Liver (tissue), 9 donors: ENCODE measurements around the gene CHCHD4. TPM values are rescaled to one million over a fixed set of nuclear protein-coding genes. Genes with fewer than 3 reads are reported as not detected.

Source experiments
- DNase-seq: peaks from one replicate; pipeline ENCODE4 v3.0.0-alpha.2; 2017; ENCODE audit warnings: low spot score
- H3K27ac ChIP-seq, 2 donors: one replicate each; pipeline ENCODE4 v1.7.0; 2013; ENCODE audit warnings: inconsistent platforms in 2 of 2, low read length in 2 of 2, control low read depth in 1 of 2, low read depth in 1 of 2, mild to moderate bottlenecking in 1 of 2
- H3K27me3 ChIP-seq, 4 donors: one replicate each; pipeline versions ENCODE4 v1.6.1 to v1.7.0; 2013; ENCODE audit warnings: low read length in 3 of 4, inconsistent platforms in 1 of 4, mild to moderate bottlenecking in 1 of 4, moderate library complexity in 1 of 4; ENCODE audit not compliant: control insufficient read depth in 4 of 4, insufficient read depth in 4 of 4
- H3K36me3 ChIP-seq, 4 donors: one replicate each; pipeline versions ENCODE4 v1.6.1 to v1.7.0; 2013; ENCODE audit warnings: low read length in 3 of 4, mild to moderate bottlenecking in 3 of 4, low read depth in 1 of 4, moderate library complexity in 1 of 4; ENCODE audit not compliant: control insufficient read depth in 4 of 4, insufficient read depth in 3 of 4
- H3K4me1 ChIP-seq, 4 donors: one replicate each; pipeline versions ENCODE4 v1.6.1 to v1.7.0; 2013; ENCODE audit warnings: low read length in 3 of 4, mild to moderate bottlenecking in 3 of 4, moderate library complexity in 1 of 4; ENCODE audit not compliant: control insufficient read depth in 4 of 4, insufficient read depth in 4 of 4
- H3K4me3 ChIP-seq, 3 donors: one replicate each; pipeline versions ENCODE4 v1.6.1 to v1.7.0; 2013; ENCODE audit warnings: low read length in 3 of 3, control low read depth in 1 of 3, low read depth in 1 of 3, mild to moderate bottlenecking in 1 of 3
- H3K9ac ChIP-seq, 2 donors: one replicate each; pipeline ENCODE4 v1.7.0; 2013; ENCODE audit warnings: low read length in 2 of 2, mild to moderate bottlenecking in 2 of 2, moderate library complexity in 2 of 2, control low read depth in 1 of 2, low read depth in 1 of 2
- H3K9me3 ChIP-seq, 4 donors: one replicate each; pipeline versions ENCODE4 v1.6.1 to v1.7.0; 2013; ENCODE audit warnings: low read length in 3 of 4; ENCODE audit not compliant: control insufficient read depth in 4 of 4
- EGR1 ChIP-seq, 2 donors: IDR thresholded peaks; 2 replicates each; pipeline ENCODE4 v1.6.1; 2016 to 2018; ENCODE audit warnings: antibody characterized with exemption in 2 of 2, low read depth in 2 of 2
- FOXA1 ChIP-seq: IDR thresholded peaks from 2 replicates; pipeline ENCODE4 v1.6.1; 2016; ENCODE audit warnings: antibody characterized with exemption
- HNF4A ChIP-seq, 2 donors: conservative IDR thresholded peaks; 2 replicates each; pipeline ENCODE4 v1.6.1; 2016; ENCODE audit warnings: antibody characterized with exemption in 2 of 2, mild to moderate bottlenecking in 2 of 2
- NR2F2 ChIP-seq: IDR thresholded peaks from 2 replicates; pipeline ENCODE4 v1.6.1; 2016; ENCODE audit warnings: antibody characterized with exemption
- RXRA ChIP-seq, 2 donors: IDR thresholded peaks; 2 replicates each; pipeline ENCODE4 v1.6.1; 2017 to 2018; ENCODE audit warnings: antibody characterized with exemption in 2 of 2, mild to moderate bottlenecking in 1 of 2
- TAF1 ChIP-seq: conservative IDR thresholded peaks from 2 replicates; pipeline ENCODE4 v1.6.1; 2016; ENCODE audit warnings: antibody characterized with exemption, mild to moderate bottlenecking
- WGBS: extraction: QIAGEN DNeasy Blood & Tissue Kit; methylation state at CpG from one replicate; pipeline ENCODE4 v1.1.7; 2013; 5-methylcytosine and 5-hydroxymethylcytosine counted together
- polyA plus RNA-seq, 2 donors: library from polyadenylated mRNA; stranded (reverse) in 1 of 2; unstranded in 1 of 2; fragments of 200-250 nt in 1 of 2; fragments of >200 nt in 1 of 2; fragmentation: Nextera tagmentation in 1 of 2; extraction: Ambion mirVana in 1 of 2; gene quantifications; one replicate each; pipeline versions ENCODE4 v1.2.1 to v1.2.3, GENCODE V29; 2013 to 2015
- total RNA-seq, 2 donors: library from RNA; depleted of rRNA; stranded (reverse); fragments of >200 nt; gene quantifications; one replicate each; pipeline ENCODE4 v1.2.3, GENCODE V29; 2014
- TF ChIP-seq, protein P1 (sequence below): fragments of 150-350 bp; IDR thresholded peaks from 2 replicates; pipeline ENCODE4 v1.5.1; 2017; ENCODE audit warnings: improper control_type of control experiment, low read depth, low read length; ENCODE audit not compliant: missing input control
- TF ChIP-seq, protein P2 (sequence below): IDR thresholded peaks from 2 replicates; pipeline ENCODE4 v1.6.1; 2016; ENCODE audit warnings: antibody characterized with exemption
- donor health status: healthy.
- donor health status: healthy.
- donor health status: healthy.
- donor health status: healthy.
- donor health status: healthy.

Gene CHCHD4
- total and polyA plus RNA-seq, 4 donors: 7.0 to 11.3 (median 9.5) TPM

DNA sequence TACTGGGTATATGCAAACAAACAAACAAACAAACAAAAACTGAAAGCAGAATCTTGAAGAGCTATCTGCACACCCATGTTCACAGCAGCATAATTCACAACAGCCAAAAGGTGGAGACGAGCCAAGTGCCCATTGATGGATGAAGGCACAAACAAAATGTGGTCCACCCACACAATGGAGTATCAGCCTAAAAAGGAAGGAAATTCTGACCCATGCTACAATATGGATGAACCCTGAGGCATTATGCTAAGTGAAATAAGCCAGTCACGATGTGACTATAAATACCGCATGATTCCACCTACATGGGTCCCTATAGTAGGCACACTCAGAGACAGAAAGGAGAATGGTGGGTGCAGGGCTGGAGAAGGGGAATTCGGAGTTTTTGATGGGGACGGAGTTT lies 29.6 kb upstream of the CHCHD4 start:
- peak; percentile 12 for DNase-seq
- H3K9ac ChIP-seq: no peak overlapping the region
- no peak for TF ChIP-seq EGR1 (IDR thresholded peaks at IDR 0.05; ENCODE audit: low read depth in 2 of 2)
- TF ChIP-seq, protein P1, sequence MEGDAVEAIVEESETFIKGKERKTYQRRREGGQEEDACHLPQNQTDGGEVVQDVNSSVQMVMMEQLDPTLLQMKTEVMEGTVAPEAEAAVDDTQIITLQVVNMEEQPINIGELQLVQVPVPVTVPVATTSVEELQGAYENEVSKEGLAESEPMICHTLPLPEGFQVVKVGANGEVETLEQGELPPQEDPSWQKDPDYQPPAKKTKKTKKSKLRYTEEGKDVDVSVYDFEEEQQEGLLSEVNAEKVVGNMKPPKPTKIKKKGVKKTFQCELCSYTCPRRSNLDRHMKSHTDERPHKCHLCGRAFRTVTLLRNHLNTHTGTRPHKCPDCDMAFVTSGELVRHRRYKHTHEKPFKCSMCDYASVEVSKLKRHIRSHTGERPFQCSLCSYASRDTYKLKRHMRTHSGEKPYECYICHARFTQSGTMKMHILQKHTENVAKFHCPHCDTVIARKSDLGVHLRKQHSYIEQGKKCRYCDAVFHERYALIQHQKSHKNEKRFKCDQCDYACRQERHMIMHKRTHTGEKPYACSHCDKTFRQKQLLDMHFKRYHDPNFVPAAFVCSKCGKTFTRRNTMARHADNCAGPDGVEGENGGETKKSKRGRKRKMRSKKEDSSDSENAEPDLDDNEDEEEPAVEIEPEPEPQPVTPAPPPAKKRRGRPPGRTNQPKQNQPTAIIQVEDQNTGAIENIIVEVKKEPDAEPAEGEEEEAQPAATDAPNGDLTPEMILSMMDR: no peak
- no peak for TF ChIP-seq FOXA1
- no peaks in the 10 kb centered on the region for H3K4me1 ChIP-seq
- no peaks in the 10 kb centered on the region for H3K9me3 ChIP-seq
- peaks cover 5 to 68% (median 45%) of the 10 kb centered on the region in 4 donors for H3K36me3 ChIP-seq
- no peak overlapping the region for H3K27ac ChIP-seq
- no peaks in the 10 kb centered on the region for H3K27me3 ChIP-seq
- no peak overlapping the region for H3K4me3 ChIP-seq
- 94% methylated on average over 5 of the region's 5 CpGs for WGBS

DNA sequence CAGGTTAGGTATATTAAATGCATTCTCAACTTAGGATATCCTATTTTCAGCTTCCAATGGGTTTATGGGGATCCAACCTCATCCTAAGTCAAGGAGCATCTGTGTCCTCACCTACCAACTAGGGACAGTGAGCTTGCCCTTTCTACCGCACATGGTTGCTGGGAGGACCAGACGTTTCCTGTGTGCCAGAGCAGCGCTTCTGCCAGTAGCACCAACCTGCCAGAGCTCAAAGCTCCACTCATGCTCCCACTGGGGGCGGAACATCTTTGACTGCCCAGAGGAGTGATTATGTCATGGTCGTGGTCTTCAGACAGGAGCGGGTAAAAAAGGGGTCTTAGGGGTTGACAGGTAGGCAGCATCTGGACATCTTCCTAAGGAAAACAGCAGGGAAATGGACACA lies 29.0 kb upstream of the CHCHD4 start:
- 95% methylated on average over 6 of the region's 6 CpGs for whole genome bisulfite sequencing

DNA sequence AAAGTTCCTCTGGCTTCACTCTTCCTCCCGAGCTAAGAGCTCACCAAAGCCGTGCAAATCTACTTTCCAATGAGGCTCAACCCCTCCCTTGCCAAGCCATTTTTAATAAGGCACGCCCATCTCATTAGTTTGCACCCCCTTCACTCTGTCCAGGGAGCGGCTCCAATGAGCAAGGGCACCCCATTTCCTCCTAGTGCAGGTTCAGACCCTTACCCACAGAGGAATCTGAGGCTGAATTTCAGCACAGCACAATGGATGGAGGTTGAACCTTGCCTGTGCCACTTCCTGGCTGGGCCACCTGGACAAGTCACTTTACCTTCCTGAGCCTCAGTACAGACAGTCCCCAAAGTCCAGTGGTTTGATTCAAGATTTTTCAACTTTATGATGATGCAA lies 28.3 kb upstream of the CHCHD4 start:
- H3K27me3 ChIP-seq: no peaks in the 10 kb centered on the region
- TF ChIP-seq EGR1 (IDR thresholded peaks at IDR 0.05; ENCODE audit: low read depth in 2 of 2): no peak
- no peak for TF ChIP-seq NR2F2
- TF ChIP-seq, protein P2, sequence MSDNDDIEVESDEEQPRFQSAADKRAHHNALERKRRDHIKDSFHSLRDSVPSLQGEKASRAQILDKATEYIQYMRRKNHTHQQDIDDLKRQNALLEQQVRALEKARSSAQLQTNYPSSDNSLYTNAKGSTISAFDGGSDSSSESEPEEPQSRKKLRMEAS: no peak
- no peak for TF ChIP-seq HNF4A (conservative IDR thresholded peaks at IDR 0.05)
- no peak for TF ChIP-seq FOXA1
- TF ChIP-seq TAF1: no peak
- peak; percentile 6 for DNase-seq
- H3K27ac ChIP-seq: no peak overlapping the region
- H3K9ac ChIP-seq: no peak overlapping the region
- peaks cover 3 to 57% (median 35%) of the 10 kb centered on the region in 4 donors for H3K36me3 ChIP-seq
- H3K4me3 ChIP-seq: no peak overlapping the region
- H3K4me1 ChIP-seq: peaks cover 0 to 5% (median 0%) of the 10 kb centered on the region in 4 donors
- WGBS: 95% methylated on average over 4 of the region's 4 CpGs
- H3K9me3 ChIP-seq: no peaks in the 10 kb centered on the region

More for the DNA sequence above, 29.0 kb upstream of the CHCHD4 start:
- Histone ChIP-seq H3K9ac (no peak overlapping the region), H3K36me3 (peaks cover 5 to 62% (median 39%) of the 10 kb centered on the region in 4 donors), H3K4me3 (no peak overlapping the region), H3K27ac (no peak overlapping the region), H3K9me3 (no peaks in the 10 kb centered on the region), H3K4me1 (no peaks in the 10 kb centered on the region), H3K27me3 (no peaks in the 10 kb centered on the region)
- TF ChIP-seq RXRA (IDR thresholded peaks at IDR 0.05): no peak
- TF ChIP-seq, protein P1: no peak
- TF ChIP-seq HNF4A (conservative IDR thresholded peaks at IDR 0.05): no peak
- TF ChIP-seq EGR1 (IDR thresholded peaks at IDR 0.05; ENCODE audit: low read depth in 2 of 2): no peak
- no peak for TF ChIP-seq FOXA1
- DNase-seq: peak; percentile 14
